Right lobe of liver (tissue), 6 donors: Measurements from ENCODE around the gene TMEM128. TPM values are rescaled to one million over a fixed set of nuclear protein-coding genes. Genes with fewer than 3 reads are reported as not detected.
A peak's percentile ranks its signal among the peaks of the same experiment; 100 is the strongest.
"Not testable (repeated sequence)": the region's sequence is repeated elsewhere in the genome, so short reads cannot be mapped to it uniquely, and the experiment has no call there.

Source experiments
- ATAC-seq, 4 donors: fragments of 200-7000 bp; cut with Tn5 transposase; one replicate each; pipeline ENCODE4 v1.9.1; 2020; ENCODE audit warnings: mild to moderate bottlenecking in 4 of 4, moderate library complexity in 4 of 4
- DNase-seq, 3 donors: peaks; one replicate each; pipeline ENCODE4 v3.0.0-alpha.2; 2020
- H3K27ac ChIP-seq, 3 donors: fragments of 200-600 bp; one replicate each; pipeline ENCODE4 v1.8.0; 2022
- H3K27me3 ChIP-seq, 2 donors: fragments of 200-600 bp; one replicate each; pipeline ENCODE4 v1.8.0; 2022
- H3K36me3 ChIP-seq, 4 donors: fragments of 200-600 bp; sonication (generic) in 1 of 4; one replicate each; pipeline versions ENCODE4 v1.5.1 to v1.8.0; 2017 to 2022; ENCODE audit warnings: control low read depth in 1 of 4
- H3K4me1 ChIP-seq, 4 donors: fragments of 200-600 bp; sonication (generic) in 1 of 4; one replicate each; pipeline versions ENCODE4 v1.5.1 to v1.8.0; 2017 to 2022; ENCODE audit warnings: control low read depth in 1 of 4
- H3K4me3 ChIP-seq, 3 donors: fragments of 200-600 bp; one replicate each; pipeline ENCODE4 v1.8.0; 2022
- H3K9me3 ChIP-seq, 4 donors: fragments of 200-600 bp; sonication (generic) in 1 of 4; one replicate each; pipeline versions ENCODE4 v1.5.1 to v1.8.0; 2017 to 2022; ENCODE audit warnings: control low read depth in 1 of 4
- POLR2A ChIP-seq: fragments of 450-650 bp; IDR thresholded peaks from one replicate; pipeline ENCODE4 v1.6.1; 2017; ENCODE audit warnings: antibody characterized with exemption, mild to moderate bottlenecking
- WGBS: methylation state at CpG from one replicate; pipeline ENCODE4 v1.1.6; 2018; ENCODE audit warnings: low coverage, low lambda C conversion rate; ENCODE audit not compliant: insufficient coverage; ENCODE audit errors: missing lambda C conversion rate; 5-methylcytosine and 5-hydroxymethylcytosine counted together
- intact Hi-C, 2 donors: fragments of 100-400 bp; cut with DNase I; formaldehyde crosslinking; loops; one replicate each; pipeline versions ENCODE4 v1.11.2 to v1.14.1; 2022
- total RNA-seq, 6 experiments: library from RNA; depleted of rRNA in 2 of 6; stranded (reverse); fragments of >200 nt in 2 of 6; fragmentation: NEBNext Ultra II Directional in 3 of 6; extraction: Animal tissue kit (Norgen Biotek cat#: 25700) in 3 of 6; gene quantifications; one replicate each; pipeline versions ENCODE4 v1.1.0 to v1.2.4, GENCODE V29; 2016 to 2023
- TF ChIP-seq, protein P1 (sequence below), 4 donors: fragments of 200-600 bp in 3 of 4; fragments of 450-650 bp in 1 of 4; IDR thresholded peaks; one replicate each; pipeline versions ENCODE4 v1.5.1 to v1.8.0; 2016 to 2022; ENCODE audit warnings: antibody characterized with exemption in 4 of 4, mild to moderate bottlenecking in 2 of 4
- donor health status: DM: no; HTN: yes; CAD: no.
- donor health status: DM: no; HTN: no; CAD: no.
- donor health status: DM: no; HTN: no; CAD: no.
- donor health status: DM: no; HTN: yes; CAD: no.
- donor health status: DM: no; HTN: yes; CAD: no.

The TMEM128 gene
- total RNA-seq, 6 experiments from 2014 or later = 4.8 to 7.6 (median 6.1) TPM

DNA sequence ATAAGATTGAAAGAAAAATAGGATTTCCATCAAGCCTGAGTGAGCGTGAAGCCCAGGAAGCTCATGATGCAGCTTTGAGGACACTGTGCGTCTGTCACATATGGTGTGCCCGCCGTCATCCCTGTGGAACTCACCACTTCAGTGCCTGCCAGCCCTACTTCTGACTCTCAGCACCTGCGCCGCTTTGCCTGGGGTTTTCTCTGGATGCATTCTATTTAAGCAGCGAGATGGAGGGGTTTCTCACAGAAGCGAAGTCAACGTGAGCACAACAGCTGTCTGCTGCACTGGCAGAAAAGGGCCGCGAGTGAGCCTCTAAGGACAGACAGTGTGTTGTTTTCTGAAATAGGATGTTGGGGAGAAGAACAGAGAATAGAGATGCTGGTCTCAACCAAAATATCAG is 6.2 kb upstream of the TMEM128 start:
- Histone ChIP-seq H3K27ac (peak overlapping the region in 1 of 3 donors; percentile 18), H3K4me3 (no peak overlapping the region), H3K9me3 (no peaks in the 10 kb centered on the region), H3K36me3 (no peaks in the 10 kb centered on the region), H3K4me1 (peaks cover 0 to 24% (median 0%) of the 10 kb centered on the region in 4 donors), H3K27me3 (no peaks in the 10 kb centered on the region)
- TF ChIP-seq POLR2A = no peak
- TF ChIP-seq, protein P1, sequence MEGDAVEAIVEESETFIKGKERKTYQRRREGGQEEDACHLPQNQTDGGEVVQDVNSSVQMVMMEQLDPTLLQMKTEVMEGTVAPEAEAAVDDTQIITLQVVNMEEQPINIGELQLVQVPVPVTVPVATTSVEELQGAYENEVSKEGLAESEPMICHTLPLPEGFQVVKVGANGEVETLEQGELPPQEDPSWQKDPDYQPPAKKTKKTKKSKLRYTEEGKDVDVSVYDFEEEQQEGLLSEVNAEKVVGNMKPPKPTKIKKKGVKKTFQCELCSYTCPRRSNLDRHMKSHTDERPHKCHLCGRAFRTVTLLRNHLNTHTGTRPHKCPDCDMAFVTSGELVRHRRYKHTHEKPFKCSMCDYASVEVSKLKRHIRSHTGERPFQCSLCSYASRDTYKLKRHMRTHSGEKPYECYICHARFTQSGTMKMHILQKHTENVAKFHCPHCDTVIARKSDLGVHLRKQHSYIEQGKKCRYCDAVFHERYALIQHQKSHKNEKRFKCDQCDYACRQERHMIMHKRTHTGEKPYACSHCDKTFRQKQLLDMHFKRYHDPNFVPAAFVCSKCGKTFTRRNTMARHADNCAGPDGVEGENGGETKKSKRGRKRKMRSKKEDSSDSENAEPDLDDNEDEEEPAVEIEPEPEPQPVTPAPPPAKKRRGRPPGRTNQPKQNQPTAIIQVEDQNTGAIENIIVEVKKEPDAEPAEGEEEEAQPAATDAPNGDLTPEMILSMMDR (IDR thresholded peaks at IDR 0.05) = no peak
- DNase-seq (no peak), ATAC-seq (no peak)
- intact Hi-C loops = loop anchor here (5.0 to 10.0 kb wide), 2 partner anchors 78 to 81 kb away; no protein-coding TSS in a partner anchor
- WGBS = 81% methylated on average over 11 of the region's 11 CpGs

DNA sequence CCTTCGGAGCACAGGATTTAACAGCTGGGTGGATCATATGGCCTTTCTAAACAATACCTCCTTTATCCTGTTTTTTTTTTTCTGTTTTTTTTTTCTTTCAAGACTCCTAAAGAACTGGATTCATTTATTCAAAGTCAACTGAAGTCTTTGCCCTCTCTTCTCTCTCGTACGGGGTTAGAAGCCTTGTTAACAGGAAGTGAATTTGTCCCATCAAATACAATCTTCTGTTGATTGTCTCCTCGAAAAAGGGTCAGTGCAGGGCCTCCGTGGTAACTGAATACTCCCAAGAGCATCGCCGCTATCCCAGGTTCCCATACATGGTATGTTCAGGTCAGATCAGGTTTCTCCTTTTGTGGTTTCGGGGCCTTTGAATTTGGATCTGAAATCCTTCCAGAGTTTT is 1.8 kb upstream of the TMEM128 start:
- no peak overlapping the region for H3K4me3 ChIP-seq
- WGBS = 83% methylated on average over 6 of the region's 8 CpGs

DNA sequence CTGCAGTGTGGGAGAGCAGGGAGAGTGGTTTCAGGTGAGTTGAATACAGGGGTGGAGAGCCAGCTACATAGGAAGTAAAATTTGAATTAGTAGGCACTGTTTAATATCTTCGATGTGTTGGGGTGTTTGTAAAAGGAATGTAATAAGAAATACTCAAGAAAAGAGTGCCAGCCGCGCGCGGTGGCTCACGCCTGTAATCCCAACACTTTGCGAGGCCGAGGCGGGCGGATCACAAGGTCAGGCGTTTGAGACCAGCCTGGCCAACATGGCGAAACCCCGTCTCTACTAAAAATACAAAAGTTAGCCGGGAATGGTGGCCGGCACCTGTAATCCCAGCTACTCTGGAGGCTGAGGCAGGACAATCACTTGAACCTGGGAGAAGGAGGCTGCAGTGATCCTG is 1.3 kb upstream of the TMEM128 start:
- peaks cover 0 to 18% (median 7%) of the 10 kb centered on the region in 4 donors for H3K36me3 ChIP-seq
- intact Hi-C loops, DNase-seq, ATAC-seq, H3K27me3 ChIP-seq, H3K9me3 ChIP-seq, H3K27ac ChIP-seq: not testable (repeated sequence)
- peaks cover 0 to 18% (median 0%) of the 10 kb centered on the region in 4 donors for H3K4me1 ChIP-seq
- WGBS = 97% methylated on average over 11 of the region's 15 CpGs
- H3K4me3 ChIP-seq = peak overlapping the region in 1 of 3 donors; percentile 91

More for the DNA sequence above, 1.8 kb upstream of the TMEM128 start:
- no peak for TF ChIP-seq POLR2A
- TF ChIP-seq, protein P1 (IDR thresholded peaks at IDR 0.05) = no peak
- no peaks in the 10 kb centered on the region for H3K9me3 ChIP-seq
- no peaks in the 10 kb centered on the region for H3K27me3 ChIP-seq
- no peak overlapping the region for H3K27ac ChIP-seq
- peaks cover 0 to 23% (median 0%) of the 10 kb centered on the region in 4 donors for H3K4me1 ChIP-seq
- H3K36me3 ChIP-seq = peaks cover 0 to 13% (median 6%) of the 10 kb centered on the region in 4 donors
- ATAC-seq (no peak), DNase-seq (no peak)
- intact Hi-C loops = loop anchor here (5.0 to 10.0 kb wide), 2 partner anchors 82 to 85 kb away; no protein-coding TSS in a partner anchor

DNA sequence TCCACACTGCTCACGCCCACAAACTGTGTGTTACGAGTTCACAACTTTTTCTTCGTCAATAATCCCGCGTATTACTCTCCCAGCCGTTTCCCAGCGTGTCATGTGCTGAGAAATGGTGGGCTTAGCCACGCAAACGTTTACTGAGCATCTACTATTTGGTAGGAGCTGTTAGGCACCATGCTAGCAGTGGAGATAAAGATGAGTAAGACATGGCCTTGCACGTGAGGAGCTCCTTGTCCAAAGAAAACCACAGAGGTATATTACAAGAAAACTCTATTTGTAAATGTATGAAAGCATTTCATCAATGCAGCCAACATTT is 821 bp upstream of the TMEM128 start:
- H3K27ac ChIP-seq = peak overlapping the region; percentile 85 to 95 (median 86)
- DNase-seq (no peak), ATAC-seq (no peak)
- peaks cover 0 to 14% (median 0%) of the 10 kb centered on the region in 4 donors for H3K4me1 ChIP-seq
- H3K36me3 ChIP-seq = peaks cover 0 to 23% (median 7%) of the 10 kb centered on the region in 4 donors
- no peaks in the 10 kb centered on the region for H3K9me3 ChIP-seq
- TF ChIP-seq, protein P1 (IDR thresholded peaks at IDR 0.05) = no peak
- no peak for TF ChIP-seq POLR2A
- H3K27me3 ChIP-seq = no peaks in the 10 kb centered on the region
- intact Hi-C loops = no loop called here
- H3K4me3 ChIP-seq = peak overlapping the region; percentile 83 to 91 (median 84)
- WGBS = 13% methylated on average over 9 of the region's 10 CpGs

DNA sequence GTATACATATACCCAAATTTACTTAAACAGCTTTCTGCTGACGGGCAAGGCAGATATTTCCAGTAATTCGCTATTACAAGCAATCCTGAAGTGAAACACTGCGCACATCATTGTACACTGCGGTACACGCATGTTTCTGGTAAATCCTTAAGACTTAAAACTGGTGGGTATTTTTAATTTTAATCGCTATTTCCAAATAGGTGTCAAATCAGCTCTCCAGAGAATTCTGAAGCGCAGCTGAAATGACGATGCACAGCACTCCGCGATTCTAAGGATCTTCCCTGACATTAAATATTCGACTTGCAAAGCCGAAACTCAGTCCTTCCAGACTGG is 361 bp downstream of the TMEM128 start:
- DNase-seq (no peak), ATAC-seq (no peak)
- Histone ChIP-seq H3K27me3 (no peaks in the 10 kb centered on the region), H3K36me3 (peaks cover 0 to 34% (median 7%) of the 10 kb centered on the region in 4 donors), H3K27ac (peak overlapping the region; percentile 85 to 95 (median 86)), H3K4me3 (peak overlapping the region; percentile 83 to 91 (median 84)), H3K4me1 (peaks cover 0 to 14% (median 0%) of the 10 kb centered on the region in 4 donors), H3K9me3 (no peaks in the 10 kb centered on the region)
- intact Hi-C loops = no loop called here
- 0% methylated on average over 12 of the region's 12 CpGs for WGBS
- no peak for TF ChIP-seq POLR2A
- TF ChIP-seq, protein P1 (IDR thresholded peaks at IDR 0.05) = no peak
